HepG2 (cell line): Measurements from ENCODE around the gene HLA-DPB1. TPM values are rescaled to one million over a fixed set of nuclear protein-coding genes. Genes with fewer than 3 reads are reported as not detected.

ENCODE experiments used
- ATAC-seq: fragments of 200-7000 bp; cut with Tn5 transposase; 3 replicates; pipeline ENCODE4 v1.9.1; 2020; ENCODE audit warnings: mild to moderate bottlenecking, moderate library complexity
- BruUV-seq: library from RNA; stranded (reverse); fragments of 400-500 nt; replicated peaks from 2 replicates; lab custom pipeline; 2021; lab: Mats Ljungman, UMichigan
- CTCF ChIA-PET: fragments of 300-600 bp; formaldehyde crosslinking; extraction: SDS; loops from one replicate; lab custom pipeline; 2021; ENCODE audit warnings: low total read pairs, inconsistent platforms, low intra/inter-chr PET ratio; lab: Yijun Ruan, JAX
- POLR2A ChIA-PET: fragments of 350-600 bp; sonication (Branson Sonifier 250); formaldehyde crosslinking; loops from one replicate; lab custom pipeline; 2020; ENCODE audit warnings: antibody characterized with exemption, inconsistent platforms; lab: Yijun Ruan, JAX
- DNase-seq: peaks from one replicate; pipeline ENCODE4 v3.0.0-alpha.2; 2015; ENCODE audit warnings: low spot score
- FAIRE-seq: peaks from 3 replicates; lab custom pipeline; 2011; peaks lifted over from hg19 to GRCh38; lab: Jason Lieb, UNC
- H2AFZ ChIP-seq: one replicate; pipeline ENCODE4 v1.6.1; 2011; ENCODE audit warnings: low read length, inconsistent platforms
- H3K27ac ChIP-seq: fragments of 300-600 bp; 3 replicates; pipeline ENCODE4 v1.8.0; 2011; ENCODE audit warnings: mixed run types, mild to moderate bottlenecking, mixed read lengths, low read length, inconsistent platforms; ENCODE audit not compliant: insufficient read depth; ENCODE audit errors: extremely low read length
- H3K27me3 ChIP-seq, 2 experiments: fragments of 200-600 bp in 1 of 2; 2 replicates in 1 of 2; 3 replicates in 1 of 2; pipeline versions ENCODE4 v1.6.0 to v1.8.0; 2011; ENCODE audit warnings: low read length in 2 of 2, mild to moderate bottlenecking in 2 of 2, moderate library complexity in 2 of 2, inconsistent platforms in 1 of 2; ENCODE audit not compliant: insufficient read depth in 2 of 2, control insufficient read depth in 1 of 2
- H3K36me3 ChIP-seq, 2 experiments: fragments of 200-600 bp in 1 of 2; replicated peaks in 1 of 2; 2 replicates in 1 of 2; 3 replicates in 1 of 2; pipeline versions ENCODE4 v1.5.1 to v1.8.0; 2011; ENCODE audit warnings: low read length in 2 of 2, inconsistent platforms in 1 of 2; ENCODE audit not compliant: insufficient read depth in 2 of 2, control insufficient read depth in 1 of 2
- H3K4me1 ChIP-seq: 2 replicates; pipeline ENCODE4 v1.5.1; 2012; ENCODE audit warnings: low read length, inconsistent platforms; ENCODE audit not compliant: insufficient read depth
- H3K4me2 ChIP-seq: 2 replicates; pipeline ENCODE4 v1.6.0; 2011; ENCODE audit warnings: low read depth, low read length, inconsistent platforms
- H3K4me3 ChIP-seq, 3 experiments: fragments of 200-600 bp in 1 of 3; sonication (generic), shearing (Covaris generic) in 1 of 3; replicated peaks in 1 of 3; 2 replicates each; pipeline ENCODE4 v1.5.1; 2011 to 2016; ENCODE audit warnings: low read length in 3 of 3, inconsistent platforms in 2 of 3, low read depth in 2 of 3, mild to moderate bottlenecking in 2 of 3, control low read depth in 1 of 3, mixed read lengths in 1 of 3; ENCODE audit not compliant: insufficient read depth in 1 of 3
- H3K79me2 ChIP-seq: one replicate; pipeline ENCODE4 v1.6.1; 2011; ENCODE audit warnings: low read length, inconsistent platforms; ENCODE audit not compliant: insufficient read depth
- H3K9ac ChIP-seq: 2 replicates; pipeline ENCODE4 v1.6.0; 2011; ENCODE audit warnings: mild to moderate bottlenecking, low read depth, low read length, inconsistent platforms; ENCODE audit not compliant: insufficient read depth
- H3K9me3 ChIP-seq: 2 replicates; pipeline ENCODE4 v1.5.1; 2012; ENCODE audit warnings: mild to moderate bottlenecking, low read length
- H4K20me1 ChIP-seq: 2 replicates; pipeline ENCODE4 v1.6.0; 2011; ENCODE audit warnings: inconsistent platforms, mild to moderate bottlenecking, low read length, moderate library complexity; ENCODE audit not compliant: insufficient read depth
- AKNA ChIP-seq: sonication (generic); formaldehyde crosslinking; IDR thresholded peaks from 2 replicates; pipeline ENCODE4 v1.4.0; 2020; ENCODE audit warnings: missing genetic modification reagents, borderline replicate concordance
- ELF4 ChIP-seq: sonication (generic); formaldehyde crosslinking; IDR thresholded peaks from 2 replicates; pipeline ENCODE4 v1.5.0; 2020; ENCODE audit warnings: missing genetic modification reagents, mild to moderate bottlenecking, moderate library complexity, borderline replicate concordance
- PHF20 ChIP-seq: sonication (generic); formaldehyde crosslinking; IDR thresholded peaks from 2 replicates; pipeline ENCODE4 v1.5.0; 2020; ENCODE audit warnings: mild to moderate bottlenecking, missing genetic modification reagents
- ZNF121 ChIP-seq: sonication (generic); formaldehyde crosslinking; IDR thresholded peaks from 2 replicates; pipeline ENCODE4 v1.5.0; 2020; ENCODE audit warnings: mild to moderate bottlenecking, missing genetic modification reagents
- ZNF674 ChIP-seq: sonication (generic); formaldehyde crosslinking; IDR thresholded peaks from 2 replicates; pipeline ENCODE4 v1.5.0; 2020; ENCODE audit warnings: low read depth, mild to moderate bottlenecking, missing genetic modification reagents
- ZXDC ChIP-seq: sonication (generic); formaldehyde crosslinking; IDR thresholded peaks from 2 replicates; pipeline ENCODE4 v1.5.0; 2020; ENCODE audit warnings: mild to moderate bottlenecking, missing genetic modification reagents
- WGBS: methylation state at CpG from one replicate; pipeline ENCODE4 v1.1.6; 2017; ENCODE audit warnings: low lambda C conversion rate; 5-methylcytosine and 5-hydroxymethylcytosine counted together
- in situ Hi-C: cut with HindIII; loops from 2 replicates; pipeline ENCODE4 v1.10.0; 2017; ENCODE audit warnings: low pct_unique_long_range_greater_than_20kb; ENCODE audit not compliant: extremely low pct_ligation_motif_present
- intact Hi-C: fragments of 100-400 bp; cut with micrococcal nuclease; formaldehyde crosslinking; loops from one replicate; pipeline ENCODE4 v1.10.0; 2022; ENCODE audit not compliant: unreplicated experiment
- polyA plus RNA-seq, 8 experiments: library from polyadenylated mRNA; depleted of rRNA in 3 of 8; stranded (reverse) in 7 of 8; unstranded in 1 of 8; fragments of >200 nt; fragmentation: Illumina TruSeq in 4 of 8; extraction: Trizol in 4 of 8; gene quantifications; 2 replicates each; pipeline versions ENCODE4 v1.2.1 to v1.2.3, GENCODE V29; 2011 to 2016; ENCODE audit warnings: low read depth in 4 of 8, missing spikeins in 1 of 8, mixed read lengths in 1 of 8; ENCODE audit not compliant: insufficient read depth in 1 of 8
- total RNA-seq, 5 experiments: library from RNA; depleted of rRNA; stranded (reverse); fragments of >200 nt; fragmentation: Illumina TruSeq; extraction: Trizol; gene quantifications; 2 replicates each; pipeline ENCODE4 v1.2.3, GENCODE V29; 2016; ENCODE audit warnings: low read depth in 1 of 5

Gene HLA-DPB1
- total and polyA plus RNA-seq, 2 of the 13 experiments (the other 11 are each of a cell fraction or from before 2014, with no cell fraction given): not detected

- Histone ChIP-seq H4K20me1 (no peaks in the 10 kb centered on the region), H3K4me1 (peaks cover 4% of the 10 kb centered on the region; the same call in 1 of the 2 replicates), H3K79me2 (no peaks in the 10 kb centered on the region), H3K36me3 (no peaks in the 10 kb centered on the region), H2AFZ (no peak overlapping the region), H3K27me3 (peaks cover 2 to 42% of the 10 kb centered on the region in 2 experiments; a peak in 4 of 5 replicates), H3K9ac (no peak overlapping the region), H3K4me3 (no peak overlapping the region), H3K4me2 (no peak overlapping the region), H3K9me3 (no peaks in the 10 kb centered on the region), H3K27ac (no peak overlapping the region)
- no TSS peak for BruUV-seq
- ATAC-seq (no peak), FAIRE-seq (no peak), DNase-seq (no peak)
- WGBS: 5% methylated on average over 7 of the region's 7 CpGs
- ChIA-PET POLR2A (interaction anchor here (0.6 kb wide), 1 partner anchor 199 kb away, joined by 3 read pairs; no protein-coding TSS in a partner anchor), CTCF (no interaction called here)
- intact Hi-C loops: no loop called here
- no peak for TF ChIP-seq ZXDC
- TF ChIP-seq PHF20 (CRISPR knock-in tag): no peak
- no peak for TF ChIP-seq ZNF674
- TF ChIP-seq AKNA (CRISPR knock-in tag): no peak
- no peak for TF ChIP-seq ELF4 (CRISPR knock-in tag)
- no peak for TF ChIP-seq ZNF121
- in situ Hi-C loops: no loop called here
Measured at GRCh38 chr6:33113755-33114154, 38.0 kb downstream of the HLA-DPB1 start.
